Activated CD4-positive, alpha-beta T cell treated with anti-CD3 and anti-CD28 coated beads, Interleukin-2, amount 50 U/mL, for 24 hours (primary cell): ENCODE measurements around the gene MIA.
"Not testable (repeated sequence)": the region's sequence is repeated elsewhere in the genome, so short reads cannot be mapped to it uniquely, and the experiment has no call there.

Source experiments
- DNase-seq, 2 donors: peaks; one replicate each; pipeline ENCODE4 v3.0.0-alpha.2; 2020; ENCODE audit warnings: low read depth in 1 of 2, low spot score in 1 of 2

The MIA gene

DNA sequence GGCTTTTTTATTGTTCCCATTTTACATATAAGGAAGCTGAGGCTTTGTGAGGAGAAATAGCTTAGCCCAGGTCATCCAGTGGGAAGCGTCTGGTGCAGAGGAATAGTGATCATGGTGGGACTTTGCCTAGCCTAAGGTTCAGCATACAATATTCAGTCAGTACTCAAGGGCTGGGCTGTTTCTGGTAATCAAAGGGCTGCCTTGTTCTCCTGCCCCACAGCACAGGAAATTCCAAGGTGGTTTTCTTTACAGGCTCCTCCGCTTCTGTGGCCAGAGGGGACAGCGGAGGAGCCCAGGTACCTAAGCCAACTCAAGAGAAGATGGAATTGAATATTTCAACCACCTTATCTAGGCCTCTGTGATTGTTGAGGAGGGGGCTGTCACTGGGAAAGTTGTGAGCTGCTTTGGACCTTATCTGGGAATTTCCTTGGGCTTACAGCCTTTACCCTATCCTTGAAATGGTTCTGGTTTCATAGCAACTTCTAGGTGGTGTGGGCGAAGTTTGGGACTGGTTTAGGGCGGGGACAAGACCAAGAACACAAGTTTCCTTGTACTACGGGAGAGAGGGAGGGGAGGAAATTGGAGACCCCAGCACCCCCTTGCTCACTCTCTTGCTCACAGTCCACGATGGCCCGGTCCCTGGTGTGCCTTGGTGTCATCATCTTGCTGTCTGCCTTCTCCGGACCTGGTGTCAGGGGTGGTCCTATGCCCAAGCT lies at the start of gene MIA:
Gene MIA, plus strand, starts transcription at position 606 of the 716 bp plus-strand sequence. Its CDS starts 22 bp downstream, at position 628.
- DNase-seq: no peak

GRCh38 chr19:40726279-40726678 lies 49.0 kb upstream of the MIA start:
- DNase-seq: no peak

- not testable (repeated sequence) for DNase-seq
These were observed 45.3 kb upstream of the MIA start for GRCh38 chr19:40730065-40730464.

DNA sequence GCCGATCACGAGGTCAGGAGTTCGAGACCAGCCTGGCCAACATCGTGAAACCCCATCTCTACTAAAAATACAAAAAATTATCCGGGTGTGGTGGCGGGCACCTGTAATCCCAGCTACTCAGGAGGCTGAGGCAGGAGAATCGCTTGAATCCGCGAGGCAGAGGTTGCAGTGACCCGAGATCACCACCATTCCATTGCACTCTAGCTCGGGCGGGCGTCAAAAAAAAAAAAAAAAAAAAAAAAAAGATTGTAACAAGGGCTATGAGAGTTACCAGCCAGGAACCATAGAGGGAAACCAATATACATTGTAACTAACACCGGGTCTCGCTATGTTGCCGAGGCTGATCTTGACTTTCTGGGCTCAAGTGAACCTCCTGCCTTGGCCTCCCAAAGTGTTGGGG lies 43.0 kb upstream of the MIA start:
- not testable (repeated sequence) for DNase-seq

- DNase-seq: no peak
These were observed 42.2 kb upstream of the MIA start for GRCh38 chr19:40733149-40733548.

GRCh38 chr19:40735013-40735771 lies 40.1 kb upstream of the MIA start:
- no peak for DNase-seq

GRCh38 chr19:40736661-40737060 lies 38.7 kb upstream of the MIA start:
- DNase-seq: no peak

DNA sequence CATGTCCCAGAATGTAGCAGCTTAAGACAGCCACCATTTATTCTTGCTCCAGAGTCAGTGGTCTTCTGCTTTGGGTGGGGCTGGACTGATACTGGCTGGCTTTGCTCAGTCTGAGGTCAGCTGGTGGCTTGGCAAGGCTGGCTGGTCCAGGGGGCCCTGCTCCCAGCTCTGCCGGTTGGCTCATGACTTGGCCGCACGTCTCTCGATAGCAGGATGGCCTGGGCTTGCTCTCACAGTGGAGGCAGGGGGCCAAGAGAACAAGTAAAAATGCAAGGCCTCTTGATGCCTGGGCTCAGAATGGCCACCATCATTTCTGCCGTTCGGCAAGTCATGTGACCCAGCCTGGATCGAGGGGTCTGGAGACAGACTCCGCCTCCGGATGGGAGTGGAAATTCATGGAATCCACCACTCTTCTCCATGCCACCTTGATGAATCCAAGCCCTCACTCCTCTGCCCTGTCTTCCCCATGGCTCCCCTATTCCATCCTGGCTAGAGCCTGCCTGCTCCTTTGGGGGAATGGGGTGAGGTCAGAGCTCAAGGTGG lies 38.1 kb upstream of the MIA start:
- no peak for DNase-seq

DNA sequence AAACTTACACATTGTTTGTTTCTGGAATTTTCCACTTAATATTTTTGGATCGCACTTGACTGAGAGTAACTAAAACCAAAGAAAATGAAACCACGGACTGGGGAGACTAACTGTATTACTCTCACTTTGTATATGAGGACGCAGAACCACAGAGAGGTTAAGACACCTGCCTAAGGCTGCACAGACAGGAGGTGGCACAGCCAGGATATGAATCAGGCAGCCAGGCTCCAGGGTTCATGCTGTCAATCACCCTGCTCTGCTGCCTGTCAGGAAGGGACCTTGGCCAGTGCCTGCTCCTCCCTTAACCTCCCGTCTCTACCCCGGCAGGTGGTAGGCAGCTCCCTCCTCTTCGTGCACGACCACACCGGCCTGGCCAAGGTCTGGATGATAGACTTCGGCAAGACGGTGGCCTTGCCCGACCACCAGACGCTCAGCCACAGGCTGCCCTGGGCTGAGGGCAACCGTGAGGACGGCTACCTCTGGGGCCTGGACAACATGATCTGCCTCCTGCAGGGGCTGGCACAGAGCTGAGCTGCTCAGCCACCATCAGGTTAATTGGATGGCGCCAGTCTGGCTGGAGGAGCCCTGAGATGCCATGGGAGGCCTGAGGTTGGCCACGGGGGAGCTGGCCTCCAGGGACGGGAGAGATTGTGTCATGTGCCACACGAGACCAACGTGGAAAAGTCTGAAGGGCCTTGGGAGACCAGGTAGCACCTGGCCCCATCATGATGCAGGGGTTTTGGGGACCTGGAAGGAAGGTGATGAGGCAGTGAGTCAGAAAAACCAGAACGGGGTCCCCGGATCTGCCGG lies 36.1 kb upstream of the MIA start:
- no peak for DNase-seq

DNA sequence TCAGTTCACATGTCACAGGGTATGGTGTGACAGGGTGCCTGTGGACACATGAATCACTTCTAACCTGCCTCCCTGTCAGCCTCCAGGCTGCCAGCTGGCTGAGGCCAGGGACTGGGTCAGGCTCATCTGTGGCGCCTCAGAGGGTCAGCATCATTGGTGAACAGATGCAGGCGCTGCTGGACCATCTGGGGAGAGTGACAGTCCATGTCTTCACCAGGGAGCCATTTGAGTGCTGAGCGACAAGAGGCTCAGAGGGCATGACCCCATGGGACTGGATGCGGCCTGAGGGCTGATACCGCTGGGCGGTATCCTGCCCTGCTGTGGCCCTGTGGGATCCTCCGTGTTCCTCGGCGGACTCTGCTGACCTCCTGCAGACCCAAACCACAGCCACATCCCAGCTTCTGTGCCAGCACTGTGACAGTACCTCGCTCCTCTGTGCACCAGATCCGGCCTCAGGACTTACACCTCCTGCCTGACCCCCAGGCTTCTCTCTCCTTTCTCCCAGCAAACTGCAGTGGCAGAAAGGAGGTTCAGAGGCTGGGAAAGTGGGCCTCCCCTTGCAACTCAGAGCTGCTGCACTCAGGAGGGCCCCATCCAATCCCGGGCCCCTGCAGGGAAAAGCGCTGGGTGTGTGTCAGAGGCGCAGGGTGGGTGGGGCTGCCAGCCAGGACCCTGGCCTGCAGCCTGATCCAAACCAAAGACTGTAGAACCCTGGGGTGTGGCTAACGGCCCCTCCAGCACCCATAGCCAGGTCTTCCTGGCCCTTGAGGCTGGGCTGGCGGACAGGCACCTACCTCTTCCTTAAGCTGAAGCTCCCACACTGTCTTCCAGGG lies 35.2 kb upstream of the MIA start:
- no peak for DNase-seq

DNA sequence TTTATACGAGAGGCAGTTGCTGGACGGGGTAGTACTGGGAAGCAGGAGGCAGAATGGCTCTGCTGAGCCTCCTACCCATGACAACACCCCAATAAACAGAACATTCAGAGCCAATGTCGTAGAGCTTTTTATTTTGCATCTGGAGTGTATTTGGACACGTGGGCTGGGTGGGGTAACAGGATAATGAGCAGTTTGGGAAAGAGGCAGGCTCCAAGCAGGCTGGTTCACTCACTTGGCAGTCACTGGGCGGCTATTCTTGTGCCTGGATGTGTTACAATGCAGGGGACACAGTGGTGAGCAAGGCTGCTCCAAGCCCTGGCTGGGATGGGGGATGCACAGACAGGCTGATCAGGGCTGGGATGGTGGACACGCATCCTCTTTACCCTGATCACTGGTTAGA lies 34.6 kb upstream of the MIA start:
- no peak for DNase-seq

DNA sequence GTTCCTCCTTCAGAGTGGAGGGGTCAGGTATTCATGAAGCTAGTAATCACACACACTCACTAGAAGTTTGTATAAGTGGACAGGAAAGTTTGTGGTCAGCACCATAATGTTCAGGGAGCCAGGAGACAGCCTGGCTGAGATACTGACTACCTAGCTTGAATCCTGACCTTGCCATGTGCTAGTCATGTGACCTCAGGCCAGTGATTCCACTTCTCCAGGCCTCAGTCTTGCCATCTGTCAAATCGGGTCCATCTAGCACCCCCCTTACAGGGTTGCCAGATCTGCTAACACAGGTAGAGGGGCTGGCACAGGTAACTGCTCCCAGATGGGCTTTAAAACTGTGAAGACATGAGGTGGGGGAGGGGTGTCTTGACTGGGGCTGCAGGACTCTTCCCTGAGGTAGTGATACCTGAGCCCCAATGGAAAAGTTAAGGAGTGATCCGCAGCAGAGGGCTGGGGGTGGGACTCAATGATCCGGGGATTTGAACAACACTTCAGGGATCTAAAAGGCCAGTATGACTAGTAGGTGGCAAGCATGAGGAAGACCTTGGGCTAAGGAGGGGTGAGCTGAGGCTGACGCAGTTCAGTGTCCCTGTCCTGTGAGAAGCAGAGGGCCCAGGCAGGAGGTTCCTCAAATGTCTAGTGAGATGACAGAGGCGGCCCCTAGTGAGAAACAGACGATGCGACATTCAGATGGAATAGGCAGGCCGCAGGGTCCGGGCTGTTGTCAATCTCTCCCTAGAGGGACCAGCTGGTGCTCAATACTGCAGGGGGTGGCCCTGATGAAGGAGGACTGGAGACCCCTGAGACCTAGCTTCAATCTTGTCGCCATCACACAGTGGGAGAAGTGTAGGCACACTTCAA lies 33.6 kb upstream of the MIA start:
- no peak for DNase-seq

- no peak for DNase-seq
These were observed 32.8 kb upstream of the MIA start for GRCh38 chr19:40742477-40742876.

DNA sequence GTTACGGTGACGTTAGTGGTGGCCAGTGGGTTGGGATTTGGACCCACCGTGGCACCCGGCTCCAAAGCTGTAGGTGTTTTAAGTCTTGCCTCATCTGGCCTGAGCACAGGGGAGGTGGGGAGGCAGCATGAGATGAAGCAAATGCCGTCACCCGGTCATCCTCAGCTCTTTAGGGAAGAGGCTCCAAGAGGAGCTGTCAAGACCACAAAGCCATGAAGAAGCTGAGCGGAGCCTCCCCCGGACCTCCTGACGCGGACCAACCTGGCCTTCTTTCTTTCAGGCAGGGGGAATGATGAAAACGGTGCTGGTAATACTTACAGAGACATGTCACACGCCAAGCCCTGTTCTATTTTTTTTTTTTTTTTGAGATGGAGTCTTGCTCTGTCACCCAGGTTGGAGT lies 32.4 kb upstream of the MIA start:
- no peak for DNase-seq

GRCh38 chr19:40743926-40744325 lies 31.4 kb upstream of the MIA start:
- DNase-seq: no peak

DNA sequence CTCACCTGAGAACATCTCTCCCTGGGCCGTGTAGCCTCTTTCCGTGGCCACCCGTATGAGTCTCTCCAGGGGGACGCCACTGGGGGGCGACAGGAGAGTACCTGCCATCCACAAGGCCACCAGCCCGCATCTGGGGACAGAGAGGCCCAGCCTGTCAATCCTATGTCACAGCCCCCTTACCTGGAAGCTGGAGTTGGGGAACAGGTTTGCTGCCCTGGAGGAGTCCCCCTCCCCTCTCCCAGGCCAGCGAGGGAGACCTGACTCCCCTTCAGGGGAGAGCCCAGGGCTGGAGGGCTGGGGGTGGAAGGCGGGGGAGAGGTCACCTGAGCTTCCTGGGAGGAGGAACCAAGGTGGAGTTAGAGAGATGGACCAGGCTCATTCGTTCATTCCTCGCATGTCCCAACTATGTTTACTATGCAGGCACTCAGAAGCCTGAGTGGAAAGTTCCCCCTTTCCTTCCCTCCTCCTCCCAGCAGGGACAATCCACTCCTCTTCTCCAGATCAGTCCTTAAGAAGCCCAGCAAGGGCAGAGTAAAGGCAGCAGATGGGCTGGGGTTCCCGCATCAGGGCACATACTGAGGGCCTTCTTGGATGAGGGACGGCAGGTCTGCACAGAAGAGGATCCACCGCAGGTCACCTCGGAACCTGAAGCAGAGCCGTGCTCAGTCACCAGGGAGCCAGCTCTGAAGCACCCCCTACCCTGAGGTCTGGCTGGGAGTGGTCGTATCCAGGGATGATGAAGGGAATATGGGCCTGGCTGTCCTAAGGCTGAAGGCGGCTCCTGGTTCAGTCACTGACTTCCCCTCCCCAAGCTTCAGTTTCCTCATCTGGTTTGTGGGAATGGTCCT lies 30.5 kb upstream of the MIA start:
- DNase-seq: no peak

DNA sequence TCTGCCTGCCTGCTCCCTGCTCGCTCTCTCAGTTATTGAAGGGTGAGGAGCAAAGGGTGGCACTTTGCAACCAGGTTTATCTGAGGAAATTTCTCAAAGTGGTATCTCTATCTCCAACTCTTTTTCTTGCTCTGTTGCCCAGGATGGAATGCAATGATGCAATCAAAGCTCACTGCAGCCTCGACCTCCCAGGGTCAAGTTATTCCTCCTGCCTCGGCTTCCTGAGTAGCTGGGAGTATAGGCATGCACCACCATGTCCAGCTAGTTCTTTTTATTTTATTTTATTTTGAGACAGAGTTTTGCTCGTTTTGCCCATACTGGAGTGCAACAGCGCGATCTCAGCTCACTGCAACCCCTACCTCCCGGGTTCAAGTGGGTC lies 29.9 kb upstream of the MIA start:
- no peak for DNase-seq

DNA sequence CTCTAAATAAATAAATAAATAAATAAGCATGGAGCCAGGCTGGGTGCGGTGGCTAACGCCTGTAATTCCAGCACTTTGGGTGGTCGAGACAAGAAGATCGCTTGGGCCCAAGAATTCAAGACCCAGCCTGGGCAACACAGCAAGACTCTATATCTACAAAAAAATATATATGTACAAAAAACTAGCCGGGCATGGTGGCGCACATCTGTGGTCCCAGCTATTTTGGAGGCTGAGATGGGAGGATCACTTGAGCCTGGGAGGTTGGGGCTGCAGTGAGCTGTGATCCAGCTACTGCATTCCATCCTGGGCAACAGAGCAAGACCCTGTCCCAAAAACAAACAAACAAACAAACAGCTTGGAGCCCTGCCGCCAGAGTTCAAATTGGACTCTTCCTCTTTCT lies 27.8 kb upstream of the MIA start:
- DNase-seq: no peak
